GM18868 (cell line): ENCODE results near the gene CEACAM19.
"Not testable (repeated sequence)": the region's sequence is repeated elsewhere in the genome, so short reads cannot be mapped to it uniquely, and the experiment has no call there.

Experiments
- ATAC-seq: cut with Tn5 transposase; IDR thresholded peaks from one replicate; pipeline ENCODE4 v1.9.1; 2021; ENCODE audit warnings: mild to moderate bottlenecking, moderate library complexity; ENCODE audit not compliant: unreplicated experiment

CEACAM19 gene

GRCh38 chr19:44671400-44671799, at the start of gene CEACAM19:
TSS of gene CEACAM19 (plus strand) at chr19:44671482. CDS start at chr19:44671932, 450 bp downstream.
- ATAC-seq, result peak; percentile 43

DNA sequence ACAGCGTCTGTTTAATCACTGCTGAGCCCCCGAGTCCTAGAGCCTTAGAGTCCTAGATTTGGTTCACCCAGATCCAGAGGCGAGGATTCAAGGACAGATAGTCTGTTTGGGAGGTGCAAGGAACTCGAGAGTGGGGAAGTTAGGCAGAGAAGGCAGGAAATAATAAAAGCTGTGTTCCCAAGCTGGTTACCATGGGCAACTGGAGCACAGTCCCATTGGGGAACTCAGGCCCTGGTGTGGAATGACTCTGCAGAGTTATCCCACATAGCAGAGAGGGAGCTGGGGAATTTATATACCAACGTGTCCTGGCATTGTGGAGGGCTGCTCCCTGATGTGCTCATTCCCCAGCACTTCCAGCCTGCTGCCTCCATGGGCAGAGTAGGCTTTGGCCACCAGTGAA, 48.2 kb upstream of the CEACAM19 start:
- no peak for ATAC-seq

- ATAC-seq, result no peak
These were observed 47.7 kb upstream of the CEACAM19 start for GRCh38 chr19:44623626-44624025.

DNA sequence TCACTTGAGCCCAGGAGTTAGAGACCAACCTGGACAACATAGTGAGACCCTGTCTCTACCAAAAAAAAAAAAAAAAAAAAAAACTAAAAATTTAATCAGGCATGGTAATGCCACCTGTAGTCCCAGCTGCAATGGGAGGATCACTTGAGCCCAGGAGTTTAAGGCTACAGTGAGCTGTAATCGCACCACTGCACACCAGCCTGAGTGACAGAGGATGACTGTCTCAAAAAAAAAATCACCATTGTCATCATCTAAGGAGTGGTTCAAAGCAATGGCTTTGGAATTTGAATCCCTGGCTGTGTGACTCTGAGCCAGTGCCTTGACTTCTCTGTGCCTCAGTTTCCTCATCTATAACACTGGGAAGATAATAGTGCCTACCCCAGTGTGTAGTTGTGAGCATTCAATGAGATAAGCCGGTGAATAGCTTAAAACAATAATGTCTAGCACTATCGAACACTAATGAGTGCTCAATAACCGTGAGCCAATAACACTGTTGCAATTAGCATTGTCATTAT, 46.4 kb upstream of the CEACAM19 start:
- no peak for ATAC-seq

GRCh38 chr19:44625637-44626036, 45.6 kb upstream of the CEACAM19 start:
- ATAC-seq, result not testable (repeated sequence)

GRCh38 chr19:44626048-44626624, 45.1 kb upstream of the CEACAM19 start:
- no peak for ATAC-seq

GRCh38 chr19:44627631-44628030, 43.7 kb upstream of the CEACAM19 start:
- no peak for ATAC-seq

DNA sequence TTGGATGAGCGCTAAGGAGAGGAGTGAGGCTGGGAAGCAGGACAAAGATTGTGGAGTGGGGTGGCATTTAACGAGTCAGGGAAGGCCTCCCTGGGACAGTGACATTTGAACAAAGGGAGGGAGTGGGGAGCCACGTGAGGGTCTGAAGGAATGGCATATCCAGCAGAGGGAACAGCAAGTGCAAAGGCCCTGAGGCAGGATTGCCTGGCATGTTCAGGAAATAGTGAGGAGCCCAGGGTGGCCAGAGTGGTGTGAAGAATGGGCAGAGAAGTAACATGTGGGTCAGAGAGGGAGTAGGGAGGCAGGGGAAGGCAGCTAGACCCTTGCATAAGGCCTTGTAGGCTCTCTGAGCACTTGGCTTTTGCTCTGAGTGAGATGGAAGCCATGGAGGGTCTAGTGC, 42.5 kb upstream of the CEACAM19 start:
- ATAC-seq, result no peak

- ATAC-seq, result not testable (repeated sequence)
These were observed 39.7 kb upstream of the CEACAM19 start for GRCh38 chr19:44631611-44632010.

DNA sequence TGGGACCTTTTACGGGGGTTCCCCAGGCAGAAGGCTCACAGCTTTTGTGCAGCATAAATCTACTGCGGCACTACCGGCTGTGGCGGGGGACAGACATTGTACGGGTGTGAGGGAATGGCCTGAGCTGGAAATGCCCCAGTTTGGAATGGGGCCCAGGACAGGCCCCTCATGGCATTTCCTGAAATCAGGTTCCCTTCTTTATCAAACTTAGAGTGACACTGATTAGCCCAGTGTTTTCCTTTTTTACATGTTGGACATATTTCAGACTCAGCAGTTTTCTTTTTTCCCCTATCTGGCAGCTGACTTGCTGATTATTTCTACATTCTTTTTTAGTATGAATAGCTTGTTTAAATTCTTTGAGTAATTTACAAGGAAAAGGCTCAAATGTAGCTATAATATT, 37.2 kb upstream of the CEACAM19 start:
- not testable (repeated sequence) for ATAC-seq

DNA sequence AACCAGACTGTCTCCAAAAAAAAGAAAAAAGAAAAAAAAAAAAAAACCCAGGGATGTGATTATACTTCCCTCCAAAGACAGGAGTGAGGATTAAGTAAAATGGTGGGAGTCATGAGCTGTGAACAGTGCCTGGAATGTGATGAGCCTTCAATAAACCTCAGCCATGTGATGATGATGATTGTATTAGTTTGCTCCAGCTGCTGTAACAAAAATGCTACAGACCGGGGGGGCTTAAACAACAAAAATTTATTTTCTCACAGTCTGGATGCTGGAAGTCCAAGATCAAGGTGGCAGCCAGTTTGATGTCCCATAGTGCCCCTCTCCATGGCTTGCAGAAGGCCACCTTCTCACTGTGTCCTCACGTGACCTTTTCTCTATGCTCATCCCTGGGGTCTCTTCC, 36.5 kb upstream of the CEACAM19 start:
- no peak for ATAC-seq

DNA sequence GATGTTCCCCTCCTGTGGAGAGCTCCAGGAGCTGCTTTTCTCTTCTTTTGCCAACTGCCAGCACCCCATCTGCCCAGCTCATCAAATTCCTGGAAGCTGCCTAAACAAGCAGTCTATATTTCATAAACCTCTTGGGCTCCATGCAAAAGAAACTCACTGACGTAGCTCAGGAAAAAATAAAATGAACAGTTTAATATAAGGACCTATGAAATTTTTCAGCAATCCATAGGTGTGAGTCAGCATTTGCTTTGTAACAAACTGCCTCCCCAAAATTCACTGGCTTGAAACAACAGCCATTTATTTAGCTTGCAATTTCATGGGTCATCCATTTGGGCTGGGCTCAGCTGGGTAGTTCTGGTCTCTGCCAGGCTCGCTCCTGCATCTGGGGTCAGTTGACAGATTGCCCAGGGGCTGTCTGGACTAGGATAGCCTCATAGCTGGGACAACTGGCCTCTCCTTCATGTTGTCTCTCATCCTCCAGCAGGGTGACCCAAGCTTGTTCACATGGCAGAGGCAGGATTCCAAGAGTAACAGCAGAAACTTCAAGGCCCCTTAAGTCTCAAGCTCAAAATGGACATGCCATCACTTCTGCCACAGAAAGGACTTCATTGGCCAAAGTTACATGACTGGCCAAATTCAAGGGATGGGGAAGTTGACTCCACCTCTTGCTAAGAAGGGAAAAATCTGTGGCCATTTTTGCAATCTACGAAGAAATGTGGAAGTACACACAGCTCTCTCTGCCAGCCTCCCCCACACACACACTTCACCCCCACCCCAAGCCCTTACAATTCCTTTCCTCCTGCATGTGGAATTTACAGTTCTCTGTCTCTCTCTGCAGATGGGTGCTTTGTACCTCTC, 35.5 kb upstream of the CEACAM19 start:
- ATAC-seq, result no peak

DNA sequence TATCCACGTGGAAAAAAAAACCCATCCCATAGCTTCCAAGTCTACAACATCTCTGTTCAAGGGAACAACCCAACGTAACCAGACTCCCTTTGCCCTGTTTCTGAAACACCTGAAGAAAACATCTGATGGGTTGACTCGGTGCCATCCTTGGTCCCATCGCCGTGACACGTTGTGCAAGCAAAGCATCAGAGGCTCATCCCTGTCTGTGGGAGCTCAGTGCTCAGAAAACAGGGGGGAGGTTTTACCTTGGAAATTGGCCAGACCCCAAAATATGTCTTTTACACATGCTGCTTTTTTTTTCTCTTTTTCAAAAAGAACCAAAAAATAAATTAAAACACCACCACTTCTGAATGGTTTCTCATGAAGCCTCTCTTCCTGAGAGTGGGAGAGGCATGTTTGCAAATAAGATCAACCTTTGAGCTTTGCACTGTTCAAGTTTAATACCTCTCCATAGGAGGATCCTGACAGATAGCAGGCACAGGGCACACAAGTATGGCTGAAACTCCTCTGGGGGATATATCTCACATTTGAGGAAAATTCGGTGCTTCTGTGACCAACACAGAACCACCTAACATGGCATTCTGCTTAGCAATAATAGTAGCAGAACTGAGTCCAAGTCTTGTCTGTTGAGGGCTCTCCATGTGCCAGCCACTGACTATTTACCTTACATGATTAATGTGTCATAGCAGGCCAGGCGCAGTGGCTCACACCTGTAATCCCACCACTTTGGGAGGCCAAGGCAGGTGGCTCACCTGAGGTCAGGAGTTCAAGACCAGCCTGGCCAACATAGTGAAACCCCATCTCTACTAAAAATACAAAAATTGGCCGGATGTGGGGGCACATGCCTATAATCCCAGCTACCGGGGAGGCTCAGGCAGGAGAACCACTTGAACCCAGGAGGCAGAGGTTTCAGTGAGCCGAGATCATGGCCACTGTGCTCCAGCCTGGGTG, 34.6 kb upstream of the CEACAM19 start:
- ATAC-seq, result no peak

DNA sequence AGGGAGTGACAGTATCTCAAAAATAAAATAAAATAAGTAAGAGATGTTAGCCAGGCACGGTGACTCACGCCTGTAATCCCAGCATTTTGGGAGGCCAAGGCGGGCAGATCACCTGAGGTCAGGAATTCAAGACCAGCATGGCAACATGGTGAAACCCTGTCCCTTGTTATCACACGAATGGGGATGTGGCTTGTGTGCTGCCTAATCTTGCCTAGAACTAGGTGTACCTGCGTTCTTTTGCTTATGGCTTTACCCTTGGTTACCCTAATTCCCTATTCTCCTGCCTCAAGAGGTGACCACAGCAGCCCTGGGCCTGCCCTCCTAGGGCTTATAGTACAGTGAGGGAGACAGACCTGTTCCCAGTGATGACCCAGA, 33.9 kb upstream of the CEACAM19 start:
- no peak for ATAC-seq

- ATAC-seq, result no peak
These were observed 30.8 kb upstream of the CEACAM19 start for GRCh38 chr19:44640518-44640917.

GRCh38 chr19:44641501-44642265, 29.6 kb upstream of the CEACAM19 start:
- no peak for ATAC-seq

- no peak for ATAC-seq
These were observed 28.9 kb upstream of the CEACAM19 start for GRCh38 chr19:44642377-44642776.

- no peak for ATAC-seq
These were observed 27.5 kb upstream of the CEACAM19 start, which contains the start of gene PVR for GRCh38 chr19:44643605-44644401. TSS of gene PVR (plus strand) at chr19:44643910. CDS start at chr19:44644097, 187 bp downstream.

DNA sequence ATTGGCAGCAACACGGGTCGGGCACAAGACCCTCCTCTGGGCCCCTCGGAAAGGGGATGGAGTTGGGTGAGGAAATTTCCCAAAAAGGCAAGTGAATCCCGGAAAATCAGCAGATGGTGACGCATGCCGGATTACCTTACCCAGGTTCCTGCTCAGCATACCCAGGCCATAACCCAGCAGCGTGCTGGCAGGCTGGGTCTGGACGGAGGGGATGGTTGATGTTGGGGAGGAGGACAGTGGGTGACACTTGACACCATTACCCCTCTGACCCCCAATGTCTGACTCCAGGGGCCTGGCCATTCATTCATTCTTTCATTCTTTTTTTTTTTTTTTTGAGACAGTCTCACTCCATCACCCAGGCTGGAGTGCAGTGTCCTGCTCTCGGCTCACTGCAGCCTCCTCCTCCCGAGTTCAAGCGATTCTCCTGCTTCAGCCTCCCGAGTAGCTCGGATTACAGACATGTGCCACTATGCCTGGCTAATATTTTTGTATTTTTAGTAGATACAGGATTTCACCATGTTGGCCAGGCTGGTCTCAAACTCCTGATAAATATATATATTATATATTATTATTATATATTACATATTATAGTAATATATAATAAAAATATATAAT, 26.8 kb upstream of the CEACAM19 start:
- no peak for ATAC-seq
